HepG2 (cell line): ENCODE measurements around the gene VEGFB. TPM values are rescaled to one million over a fixed set of nuclear protein-coding genes. Genes with fewer than 3 reads are reported as not detected.

ENCODE experiments used
- GZF1 ChIP-seq: sonication (generic); formaldehyde crosslinking; IDR thresholded peaks from 2 replicates; pipeline ENCODE4 v1.5.1; 2020; ENCODE audit warnings: mild to moderate bottlenecking, missing genetic modification reagents
- MIXL1 ChIP-seq: IDR thresholded peaks from 2 replicates; pipeline ENCODE4 v1.6.1; 2016
- NFAT5 ChIP-seq: sonication (generic); formaldehyde crosslinking; IDR thresholded peaks from 2 replicates; pipeline ENCODE4 v1.4.0; 2020; ENCODE audit warnings: missing genetic modification reagents
- NR2F6 ChIP-seq, 2 experiments: IDR thresholded peaks; 2 replicates each; pipeline ENCODE4 v1.6.1; 2016; ENCODE audit warnings: antibody characterized with exemption in 1 of 2, mild to moderate bottlenecking in 1 of 2
- RFX1 ChIP-seq: fragments of 450-650 bp; IDR thresholded peaks from 2 replicates; pipeline ENCODE4 v1.6.1; 2017
- SP2 ChIP-seq: sonication (generic); formaldehyde crosslinking; IDR thresholded peaks from 2 replicates; pipeline ENCODE4 v1.5.1; 2020; ENCODE audit warnings: mild to moderate bottlenecking, missing genetic modification reagents
- XBP1 ChIP-seq: sonication (generic); formaldehyde crosslinking; IDR thresholded peaks from 2 replicates; pipeline ENCODE4 v1.5.0; 2020; ENCODE audit warnings: missing genetic modification reagents
- ZMYM3 ChIP-seq: sonication (generic); formaldehyde crosslinking; IDR thresholded peaks from 2 replicates; pipeline ENCODE4 v1.5.1; 2020; ENCODE audit warnings: mild to moderate bottlenecking, missing genetic modification reagents
- ZNF18 ChIP-seq: sonication (generic); formaldehyde crosslinking; IDR thresholded peaks from 2 replicates; pipeline ENCODE4 v1.8.0; 2022; ENCODE audit warnings: mild to moderate bottlenecking, missing genetic modification reagents; ENCODE audit not compliant: insufficient replicate concordance
- ZNF883 ChIP-seq: sonication (generic); formaldehyde crosslinking; IDR thresholded peaks from 2 replicates; pipeline ENCODE4 v1.5.1; 2020; ENCODE audit warnings: mild to moderate bottlenecking, missing genetic modification reagents; ENCODE audit errors: not compliant biosample characterization
- polyA plus RNA-seq, 8 experiments: library from polyadenylated mRNA; depleted of rRNA in 3 of 8; stranded (reverse) in 7 of 8; unstranded in 1 of 8; fragments of >200 nt; fragmentation: Illumina TruSeq in 4 of 8; extraction: Trizol in 4 of 8; gene quantifications; 2 replicates each; pipeline versions ENCODE4 v1.2.1 to v1.2.3, GENCODE V29; 2011 to 2016; ENCODE audit warnings: low read depth in 4 of 8, missing spikeins in 1 of 8, mixed read lengths in 1 of 8; ENCODE audit not compliant: insufficient read depth in 1 of 8
- total RNA-seq, 5 experiments: library from RNA; depleted of rRNA; stranded (reverse); fragments of >200 nt; fragmentation: Illumina TruSeq; extraction: Trizol; gene quantifications; 2 replicates each; pipeline ENCODE4 v1.2.3, GENCODE V29; 2016; ENCODE audit warnings: low read depth in 1 of 5
- TF ChIP-seq, protein P1 (sequence below), 2 experiments: sonication (generic) in 1 of 2; formaldehyde crosslinking in 1 of 2; IDR thresholded peaks; 2 replicates each; pipeline versions ENCODE4 v1.6.1 to v1.9.0; 2014 to 2022; ENCODE audit warnings: antibody characterized with exemption in 1 of 2, borderline replicate concordance in 1 of 2, inconsistent platforms in 1 of 2, low read depth in 1 of 2, missing genetic modification reagents in 1 of 2
- TF ChIP-seq, protein P2 (sequence below): fragments of 450-650 bp; IDR thresholded peaks from 2 replicates; pipeline ENCODE4 v1.6.1; 2016

VEGFB gene
- total and polyA plus RNA-seq, 2 of the 13 experiments (the other 11 are each of a cell fraction or from before 2014, with no cell fraction given) = 9.0 to 11.3 TPM

DNA sequence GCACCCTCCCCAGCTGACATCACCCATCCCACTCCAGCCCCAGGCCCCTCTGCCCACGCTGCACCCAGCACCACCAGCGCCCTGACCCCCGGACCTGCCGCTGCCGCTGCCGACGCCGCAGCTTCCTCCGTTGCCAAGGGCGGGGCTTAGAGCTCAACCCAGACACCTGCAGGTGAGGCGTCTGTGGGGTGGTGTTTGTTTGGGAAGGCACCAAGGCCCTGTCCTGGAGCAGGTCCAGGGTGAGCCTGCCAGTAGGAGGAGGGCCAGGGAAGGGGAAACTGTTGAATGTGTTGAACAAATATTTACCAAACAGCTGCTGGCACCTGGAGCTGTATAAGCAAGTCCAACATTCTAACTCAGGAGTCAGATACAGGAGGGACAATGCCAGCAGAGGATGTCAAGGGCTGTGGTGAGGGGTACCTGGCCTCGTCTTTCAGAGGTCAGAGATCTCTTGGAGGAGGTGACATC lies 3.1 kb downstream of the VEGFB start (continued):
- TF ChIP-seq, protein P1, sequence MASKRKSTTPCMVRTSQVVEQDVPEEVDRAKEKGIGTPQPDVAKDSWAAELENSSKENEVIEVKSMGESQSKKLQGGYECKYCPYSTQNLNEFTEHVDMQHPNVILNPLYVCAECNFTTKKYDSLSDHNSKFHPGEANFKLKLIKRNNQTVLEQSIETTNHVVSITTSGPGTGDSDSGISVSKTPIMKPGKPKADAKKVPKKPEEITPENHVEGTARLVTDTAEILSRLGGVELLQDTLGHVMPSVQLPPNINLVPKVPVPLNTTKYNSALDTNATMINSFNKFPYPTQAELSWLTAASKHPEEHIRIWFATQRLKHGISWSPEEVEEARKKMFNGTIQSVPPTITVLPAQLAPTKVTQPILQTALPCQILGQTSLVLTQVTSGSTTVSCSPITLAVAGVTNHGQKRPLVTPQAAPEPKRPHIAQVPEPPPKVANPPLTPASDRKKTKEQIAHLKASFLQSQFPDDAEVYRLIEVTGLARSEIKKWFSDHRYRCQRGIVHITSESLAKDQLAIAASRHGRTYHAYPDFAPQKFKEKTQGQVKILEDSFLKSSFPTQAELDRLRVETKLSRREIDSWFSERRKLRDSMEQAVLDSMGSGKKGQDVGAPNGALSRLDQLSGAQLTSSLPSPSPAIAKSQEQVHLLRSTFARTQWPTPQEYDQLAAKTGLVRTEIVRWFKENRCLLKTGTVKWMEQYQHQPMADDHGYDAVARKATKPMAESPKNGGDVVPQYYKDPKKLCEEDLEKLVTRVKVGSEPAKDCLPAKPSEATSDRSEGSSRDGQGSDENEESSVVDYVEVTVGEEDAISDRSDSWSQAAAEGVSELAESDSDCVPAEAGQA (IDR thresholded peaks at IDR 0.05; ENCODE audit: low read depth) = no peak
- TF ChIP-seq, protein P1 (CRISPR knock-in tag; IDR thresholded peaks at IDR 0.05; ENCODE audit: borderline replicate concordance) = no peak
- no peak for TF ChIP-seq NFAT5 (CRISPR knock-in tag)
- TF ChIP-seq XBP1 (CRISPR knock-in tag) = no peak
- no peak for TF ChIP-seq ZNF18 (CRISPR knock-in tag)
- TF ChIP-seq ZMYM3 (CRISPR knock-in tag) = no peak
- no peak for TF ChIP-seq ZNF883 (CRISPR knock-in tag)
- no peak for TF ChIP-seq SP2 (CRISPR knock-in tag)
- TF ChIP-seq, protein P2, sequence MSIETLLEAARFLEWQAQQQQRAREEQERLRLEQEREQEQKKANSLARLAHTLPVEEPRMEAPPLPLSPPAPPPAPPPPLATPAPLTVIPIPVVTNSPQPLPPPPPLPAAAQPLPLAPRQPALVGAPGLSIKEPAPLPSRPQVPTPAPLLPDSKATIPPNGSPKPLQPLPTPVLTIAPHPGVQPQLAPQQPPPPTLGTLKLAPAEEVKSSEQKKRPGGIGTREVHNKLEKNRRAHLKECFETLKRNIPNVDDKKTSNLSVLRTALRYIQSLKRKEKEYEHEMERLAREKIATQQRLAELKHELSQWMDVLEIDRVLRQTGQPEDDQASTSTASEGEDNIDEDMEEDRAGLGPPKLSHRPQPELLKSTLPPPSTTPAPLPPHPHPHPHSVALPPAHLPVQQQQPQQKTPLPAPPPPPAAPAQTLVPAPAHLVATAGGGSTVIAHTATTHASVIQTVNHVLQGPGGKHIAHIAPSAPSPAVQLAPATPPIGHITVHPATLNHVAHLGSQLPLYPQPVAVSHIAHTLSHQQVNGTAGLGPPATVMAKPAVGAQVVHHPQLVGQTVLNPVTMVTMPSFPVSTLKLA = peak; percentile 41; the same call in 1 of the 2 replicates
- TF ChIP-seq NR2F6 (IDR thresholded peaks at IDR 0.05) = 0 out of 2 replicates have a peak, but pooled peaks have one; percentile 19
- TF ChIP-seq NR2F6 (CRISPR knock-in tag; IDR thresholded peaks at IDR 0.05) = peak; percentile 56; the same call in 1 of the 2 replicates
- TF ChIP-seq MIXL1 (CRISPR knock-in tag) = peak; percentile 20; the same call in 1 of the 2 replicates
- TF ChIP-seq RFX1 = peak; percentile 70
- TF ChIP-seq GZF1 = no peak
